Measurements from ENCODE around the gene BARHL1.

DNA sequence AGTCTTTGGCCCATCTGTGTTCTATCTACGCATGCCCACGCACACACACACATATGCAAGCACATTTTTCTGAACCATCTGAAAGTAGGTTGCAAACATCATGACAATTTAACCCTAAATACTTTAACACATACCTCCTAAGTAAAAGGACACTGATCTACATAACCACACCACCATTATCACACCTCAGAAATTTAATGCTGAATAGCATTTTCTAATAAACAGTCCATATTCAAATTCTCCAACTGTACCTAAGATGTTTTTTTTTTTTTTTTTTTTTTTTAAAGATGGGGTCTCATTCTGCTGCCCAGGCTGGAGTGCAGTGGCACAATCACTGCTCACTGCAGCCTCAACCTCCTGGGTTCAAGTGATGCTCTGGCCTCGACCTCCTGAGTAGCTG is 51.9 kb downstream of the BARHL1 start:
- TF ChIP-seq POLR2A (IDR thresholded peaks at IDR 0.05): no peak
- TF ChIP-seq, protein P1, sequence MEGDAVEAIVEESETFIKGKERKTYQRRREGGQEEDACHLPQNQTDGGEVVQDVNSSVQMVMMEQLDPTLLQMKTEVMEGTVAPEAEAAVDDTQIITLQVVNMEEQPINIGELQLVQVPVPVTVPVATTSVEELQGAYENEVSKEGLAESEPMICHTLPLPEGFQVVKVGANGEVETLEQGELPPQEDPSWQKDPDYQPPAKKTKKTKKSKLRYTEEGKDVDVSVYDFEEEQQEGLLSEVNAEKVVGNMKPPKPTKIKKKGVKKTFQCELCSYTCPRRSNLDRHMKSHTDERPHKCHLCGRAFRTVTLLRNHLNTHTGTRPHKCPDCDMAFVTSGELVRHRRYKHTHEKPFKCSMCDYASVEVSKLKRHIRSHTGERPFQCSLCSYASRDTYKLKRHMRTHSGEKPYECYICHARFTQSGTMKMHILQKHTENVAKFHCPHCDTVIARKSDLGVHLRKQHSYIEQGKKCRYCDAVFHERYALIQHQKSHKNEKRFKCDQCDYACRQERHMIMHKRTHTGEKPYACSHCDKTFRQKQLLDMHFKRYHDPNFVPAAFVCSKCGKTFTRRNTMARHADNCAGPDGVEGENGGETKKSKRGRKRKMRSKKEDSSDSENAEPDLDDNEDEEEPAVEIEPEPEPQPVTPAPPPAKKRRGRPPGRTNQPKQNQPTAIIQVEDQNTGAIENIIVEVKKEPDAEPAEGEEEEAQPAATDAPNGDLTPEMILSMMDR (IDR thresholded peaks at IDR 0.05 in 4 of 5, conservative IDR thresholded peaks at IDR 0.05 in 1 of 5): no peak

Data from gastrocnemius medialis (tissue), 4 donors.